Activated CD4-positive, alpha-beta T cell treated with anti-CD3 and anti-CD28 coated beads, Interleukin-2, amount 10 ng/mL, durations not matched to agents 7 days and 5 days (primary cell): ENCODE results near the gene ERC2. TPM values are rescaled to one million over a fixed set of nuclear protein-coding genes. Genes with fewer than 3 reads are reported as not detected.

Experiments
- CTCF ChIA-PET: fragments of 350-600 bp; sonication (Branson Sonifier 250); formaldehyde crosslinking; loops from one replicate; lab custom pipeline; 2021; ENCODE audit warnings: antibody characterized with exemption; lab: Charles Lee
- POLR2A ChIA-PET: fragments of 350-600 bp; sonication (Branson Sonifier 250); formaldehyde crosslinking; loops from one replicate; lab custom pipeline; 2021; ENCODE audit warnings: antibody characterized with exemption; lab: Charles Lee
- DNase-seq: peaks from one replicate; pipeline ENCODE4 v3.0.0-alpha.2; 2020
- H3K27ac Mint-ChIP-seq: one replicate; pipeline ENCODE4 v1.8.0; 2021; ENCODE audit warnings: mild to moderate bottlenecking, moderate library complexity, mixed read lengths
- H3K27me3 Mint-ChIP-seq: one replicate; pipeline ENCODE4 v1.8.0; 2021; ENCODE audit warnings: mixed read lengths
- H3K36me3 Mint-ChIP-seq: one replicate; pipeline ENCODE4 v1.8.0; 2021; ENCODE audit warnings: low read depth, mixed read lengths
- H3K4me1 Mint-ChIP-seq: one replicate; pipeline ENCODE4 v1.8.0; 2021; ENCODE audit warnings: mixed read lengths
- H3K4me3 Mint-ChIP-seq: one replicate; pipeline ENCODE4 v1.8.0; 2021; ENCODE audit warnings: mild to moderate bottlenecking, moderate library complexity, mixed read lengths
- H3K9me3 Mint-ChIP-seq: one replicate; pipeline ENCODE4 v1.8.0; 2021; ENCODE audit warnings: mixed read lengths
- total RNA-seq, 2 experiments: library from RNA; stranded (reverse); gene quantifications; one replicate each; pipeline ENCODE4 v1.2.3, GENCODE V29; 2021

The ERC2 gene
- total RNA-seq, 2 experiments from 2014 or later = not detected

GRCh38 chr3:55966566-55966965 is 501.7 kb downstream of the ERC2 start:
- DNase-seq = no peak
- Mint-ChIP-seq H3K4me1 (no peaks in the 10 kb centered on the region), H3K4me3 (no peak overlapping the region), H3K27me3 (no peaks in the 10 kb centered on the region), H3K27ac (no peak overlapping the region), H3K9me3 (no peaks in the 10 kb centered on the region), H3K36me3 (no peaks in the 10 kb centered on the region)
- ChIA-PET POLR2A (no interaction called here), CTCF (no interaction called here)

GRCh38 chr3:55965776-55966175 is 502.5 kb downstream of the ERC2 start:
- CTCF ChIA-PET = no interaction called here
- H3K27me3 Mint-ChIP-seq = no peaks in the 10 kb centered on the region
- H3K4me3 Mint-ChIP-seq = no peak overlapping the region

GRCh38 chr3:55964491-55964985 is 503.7 kb downstream of the ERC2 start:
- H3K4me1 Mint-ChIP-seq = no peaks in the 10 kb centered on the region
- ChIA-PET CTCF (interaction anchor here (0.6 kb wide), 1 partner anchor 273 kb away, joined by 5 read pairs; no protein-coding TSS in a partner anchor), POLR2A (no interaction called here)
- no peak for DNase-seq
- no peak overlapping the region for H3K27ac Mint-ChIP-seq
- no peak overlapping the region for H3K4me3 Mint-ChIP-seq
- no peaks in the 10 kb centered on the region for H3K9me3 Mint-ChIP-seq
- no peaks in the 10 kb centered on the region for H3K27me3 Mint-ChIP-seq
- H3K36me3 Mint-ChIP-seq = no peaks in the 10 kb centered on the region

More at GRCh38 chr3:55965776-55966175, 502.5 kb downstream of the ERC2 start:
- H3K4me1 Mint-ChIP-seq = no peaks in the 10 kb centered on the region
- POLR2A ChIA-PET = no interaction called here
- H3K9me3 Mint-ChIP-seq = no peaks in the 10 kb centered on the region
- no peak overlapping the region for H3K27ac Mint-ChIP-seq
- DNase-seq = no peak
- H3K36me3 Mint-ChIP-seq = no peaks in the 10 kb centered on the region

- ChIA-PET POLR2A (no interaction called here), CTCF (no interaction called here)
- Mint-ChIP-seq H3K27ac (no peak overlapping the region), H3K36me3 (no peaks in the 10 kb centered on the region), H3K4me3 (no peak overlapping the region), H3K27me3 (no peaks in the 10 kb centered on the region), H3K4me1 (no peaks in the 10 kb centered on the region), H3K9me3 (no peaks in the 10 kb centered on the region)
- no peak for DNase-seq
Observed at GRCh38 chr3:55963601-55964000, 504.7 kb downstream of the ERC2 start.

GRCh38 chr3:55959471-55960080 is 508.7 kb downstream of the ERC2 start:
- ChIA-PET POLR2A (no interaction called here), CTCF (no interaction called here)
- DNase-seq = no peak
- Mint-ChIP-seq H3K27me3 (no peaks in the 10 kb centered on the region), H3K4me3 (no peak overlapping the region), H3K9me3 (no peaks in the 10 kb centered on the region), H3K27ac (no peak overlapping the region), H3K36me3 (no peaks in the 10 kb centered on the region), H3K4me1 (no peaks in the 10 kb centered on the region)

GRCh38 chr3:55958605-55959004 is 509.7 kb downstream of the ERC2 start:
- H3K27me3 Mint-ChIP-seq = no peaks in the 10 kb centered on the region
- no peaks in the 10 kb centered on the region for H3K4me1 Mint-ChIP-seq
- no peaks in the 10 kb centered on the region for H3K36me3 Mint-ChIP-seq
- ChIA-PET POLR2A (no interaction called here), CTCF (no interaction called here)
- no peak overlapping the region for H3K4me3 Mint-ChIP-seq
- no peak for DNase-seq
- no peak overlapping the region for H3K27ac Mint-ChIP-seq
- no peaks in the 10 kb centered on the region for H3K9me3 Mint-ChIP-seq

GRCh38 chr3:55955891-55956477 is 512.3 kb downstream of the ERC2 start:
- Mint-ChIP-seq H3K36me3 (no peaks in the 10 kb centered on the region), H3K9me3 (no peaks in the 10 kb centered on the region), H3K27ac (no peak overlapping the region), H3K4me1 (no peaks in the 10 kb centered on the region), H3K27me3 (no peaks in the 10 kb centered on the region), H3K4me3 (no peak overlapping the region)
- ChIA-PET CTCF (no interaction called here), POLR2A (no interaction called here)
- no peak for DNase-seq

GRCh38 chr3:55951388-55951787 is 516.9 kb downstream of the ERC2 start:
- no peak for DNase-seq
- Mint-ChIP-seq H3K36me3 (no peaks in the 10 kb centered on the region), H3K27ac (no peak overlapping the region), H3K9me3 (no peaks in the 10 kb centered on the region), H3K4me3 (no peak overlapping the region), H3K4me1 (no peaks in the 10 kb centered on the region), H3K27me3 (no peaks in the 10 kb centered on the region)
- CTCF ChIA-PET = no interaction called here
- POLR2A ChIA-PET = no interaction called here

GRCh38 chr3:55947406-55947805 is 520.9 kb downstream of the ERC2 start:
- Mint-ChIP-seq H3K4me1 (no peaks in the 10 kb centered on the region), H3K27me3 (no peaks in the 10 kb centered on the region), H3K36me3 (no peaks in the 10 kb centered on the region), H3K9me3 (no peaks in the 10 kb centered on the region), H3K4me3 (no peak overlapping the region), H3K27ac (no peak overlapping the region)
- ChIA-PET CTCF (no interaction called here), POLR2A (no interaction called here)
- DNase-seq = no peak

- Mint-ChIP-seq H3K9me3 (no peaks in the 10 kb centered on the region), H3K36me3 (no peaks in the 10 kb centered on the region), H3K27ac (no peak overlapping the region), H3K4me1 (no peaks in the 10 kb centered on the region), H3K27me3 (no peaks in the 10 kb centered on the region), H3K4me3 (no peak overlapping the region)
- CTCF ChIA-PET = no interaction called here
- POLR2A ChIA-PET = no interaction called here
- no peak for DNase-seq
Observed at GRCh38 chr3:55946574-55947160, 521.6 kb downstream of the ERC2 start.

GRCh38 chr3:55942868-55943267 is 525.4 kb downstream of the ERC2 start:
- DNase-seq = no peak
- Mint-ChIP-seq H3K27me3 (no peaks in the 10 kb centered on the region), H3K36me3 (no peaks in the 10 kb centered on the region), H3K4me1 (no peaks in the 10 kb centered on the region), H3K27ac (no peak overlapping the region), H3K4me3 (no peak overlapping the region), H3K9me3 (no peaks in the 10 kb centered on the region)
- ChIA-PET POLR2A (no interaction called here), CTCF (no interaction called here)

- H3K27me3 Mint-ChIP-seq = no peaks in the 10 kb centered on the region
- no peak overlapping the region for H3K27ac Mint-ChIP-seq
- no peaks in the 10 kb centered on the region for H3K4me1 Mint-ChIP-seq
- DNase-seq = no peak
- ChIA-PET CTCF (no interaction called here), POLR2A (no interaction called here)
- H3K4me3 Mint-ChIP-seq = no peak overlapping the region
- H3K9me3 Mint-ChIP-seq = no peaks in the 10 kb centered on the region
- no peaks in the 10 kb centered on the region for H3K36me3 Mint-ChIP-seq
Observed at GRCh38 chr3:55939287-55939686, 529.0 kb downstream of the ERC2 start.

GRCh38 chr3:55937301-55937700 is 531.0 kb downstream of the ERC2 start:
- H3K27ac Mint-ChIP-seq = no peak overlapping the region
- no peaks in the 10 kb centered on the region for H3K4me1 Mint-ChIP-seq
- ChIA-PET CTCF (no interaction called here), POLR2A (no interaction called here)
- DNase-seq = no peak
- H3K4me3 Mint-ChIP-seq = no peak overlapping the region
- no peaks in the 10 kb centered on the region for H3K27me3 Mint-ChIP-seq
- H3K9me3 Mint-ChIP-seq = no peaks in the 10 kb centered on the region
- H3K36me3 Mint-ChIP-seq = no peaks in the 10 kb centered on the region
